GM18526 (cell line): ENCODE measurements around the gene HOXB6.

Experiments used
- POLR2A ChIP-seq: IDR thresholded peaks from 3 replicates; pipeline ENCODE4 v1.6.1; 2011; ENCODE audit not compliant: insufficient read length; ENCODE audit errors: extremely low read depth

The HOXB6 gene

DNA sequence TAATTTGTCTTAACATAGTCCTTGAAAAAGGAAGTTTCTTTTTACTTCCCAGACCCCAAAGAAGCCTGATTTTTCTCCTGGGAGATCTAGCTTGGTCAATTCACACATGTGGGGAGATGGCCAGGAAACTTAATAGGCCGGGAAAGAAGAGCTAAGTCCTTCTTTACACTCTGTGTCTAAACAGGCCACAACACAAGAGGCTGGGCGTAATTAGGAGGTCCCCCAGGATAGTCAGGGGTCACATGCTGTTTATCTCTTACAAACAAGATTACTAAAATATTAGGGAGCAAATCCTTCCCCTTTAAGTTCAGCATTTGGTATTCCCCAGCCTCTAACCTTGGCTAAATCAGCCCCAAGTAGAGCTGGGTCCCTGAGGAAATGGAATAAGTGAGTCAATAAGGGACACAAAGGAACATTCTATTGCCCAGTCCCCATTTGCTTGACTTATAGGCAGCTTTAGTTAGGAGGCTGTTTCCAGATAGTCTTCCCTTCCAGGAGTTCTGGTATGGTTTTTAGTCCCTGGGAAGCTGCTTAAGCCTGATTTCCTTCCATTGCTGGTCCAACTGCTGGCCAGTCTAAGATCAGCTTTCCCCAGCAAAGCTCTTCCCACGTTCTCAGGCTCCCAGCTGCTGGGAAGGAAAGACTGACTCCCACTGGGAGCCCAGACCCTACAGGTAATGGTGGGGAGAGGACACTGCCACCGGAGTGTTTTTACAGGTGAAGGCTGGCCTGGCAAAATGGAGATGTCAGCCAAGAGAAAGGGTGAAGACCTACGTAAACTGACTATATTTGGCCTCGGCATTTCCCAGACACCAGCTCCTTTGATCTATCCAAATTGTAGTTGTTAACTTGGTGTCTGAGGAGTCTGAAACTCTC, 35.4 kb upstream of the HOXB6 start:
- no peak for TF ChIP-seq POLR2A

- TF ChIP-seq POLR2A, result no peak
Observed at GRCh38 chr17:48639136-48639535, 34.4 kb upstream of the HOXB6 start.

GRCh38 chr17:48637323-48638260, 32.8 kb upstream of the HOXB6 start:
- no peak for TF ChIP-seq POLR2A

DNA sequence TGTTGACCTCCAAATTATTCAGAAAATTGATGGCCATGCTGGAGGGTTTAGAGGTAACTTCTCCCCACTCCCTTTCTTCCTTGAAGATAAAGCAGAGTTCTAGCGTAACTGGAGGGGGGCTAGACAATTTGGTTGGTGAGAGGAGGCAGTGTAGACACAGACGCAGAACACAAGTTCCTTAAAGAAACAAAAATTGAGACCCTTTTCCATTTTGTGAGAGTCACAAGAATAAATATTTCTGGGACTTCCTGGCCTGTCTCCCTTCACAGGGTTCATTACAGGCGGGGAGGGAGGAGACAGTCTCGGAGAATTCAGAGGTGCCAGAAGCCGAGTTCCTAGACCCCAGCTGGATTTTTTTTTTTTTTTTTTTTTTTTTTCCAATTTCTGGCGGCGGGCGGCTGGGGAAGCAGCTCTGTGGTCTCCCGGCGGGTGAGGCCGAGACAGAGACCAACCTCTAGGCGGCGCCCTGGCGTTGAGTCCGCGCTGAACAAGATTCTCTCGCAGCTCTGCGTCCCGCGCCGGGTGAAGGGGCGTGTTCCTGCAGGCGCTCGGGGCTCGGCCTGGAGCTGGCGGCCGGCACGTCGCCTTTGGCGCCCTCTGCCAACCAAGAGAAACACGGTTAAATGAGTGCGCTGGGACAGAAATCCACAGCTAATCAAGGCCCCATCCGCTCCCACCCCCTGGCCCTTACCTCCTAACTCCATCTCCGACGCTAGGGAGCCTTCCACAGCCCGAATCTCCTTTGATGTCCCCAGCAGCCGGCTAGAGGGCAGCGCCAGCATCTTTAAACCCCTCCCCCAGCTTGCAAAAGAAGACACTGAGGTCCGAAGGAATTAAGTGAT, 31.6 kb upstream of the HOXB6 start:
- no peak for TF ChIP-seq POLR2A

- no peak for TF ChIP-seq POLR2A
Observed at GRCh38 chr17:48634493-48635208, 29.9 kb upstream of the HOXB6 start.

- TF ChIP-seq POLR2A, result no peak
Observed at GRCh38 chr17:48633266-48633677, 28.5 kb upstream of the HOXB6 start.

- no peak for TF ChIP-seq POLR2A
Observed at GRCh38 chr17:48632579-48633265, 27.9 kb upstream of the HOXB6 start.

- TF ChIP-seq POLR2A, result no peak
Observed at GRCh38 chr17:48631693-48632578, 27.1 kb upstream of the HOXB6 start.

GRCh38 chr17:48630925-48631692, 26.3 kb upstream of the HOXB6 start:
- TF ChIP-seq POLR2A, result no peak

- no peak for TF ChIP-seq POLR2A
Observed at GRCh38 chr17:48630009-48630924, 25.5 kb upstream of the HOXB6 start.

DNA sequence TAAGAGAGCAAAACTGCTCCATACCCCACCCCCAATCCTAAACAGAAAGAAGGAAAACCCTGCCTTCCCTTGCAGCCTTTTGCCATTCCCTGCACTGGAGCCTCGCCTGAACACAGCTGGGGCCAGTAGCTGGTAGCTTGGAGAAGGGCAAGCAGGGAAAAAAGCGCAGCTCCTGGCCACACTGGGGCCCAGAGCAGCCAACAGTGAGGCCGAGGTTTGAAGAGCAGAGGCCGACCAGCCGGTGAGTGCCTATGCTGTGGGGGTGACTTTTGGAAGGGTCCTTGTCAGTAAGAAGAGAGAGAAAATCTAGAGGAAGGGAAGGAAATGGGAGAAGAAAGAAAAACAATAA, 24.6 kb upstream of the HOXB6 start:
- no peak for TF ChIP-seq POLR2A
